Stimulated activated CD4-positive, alpha-beta T cell treated with anti-CD3 and anti-CD28 coated beads, TNF-alpha, amount 100 ng/mL, for 48 hours (primary cell): ENCODE measurements around the gene NLGN1.
"Not testable (repeated sequence)": the region's sequence is repeated elsewhere in the genome, so short reads cannot be mapped to it uniquely, and the experiment has no call there.

Source experiments
- DNase-seq, 3 donors: peaks; one replicate each; pipeline ENCODE4 v3.0.0-alpha.2; 2020; ENCODE audit warnings: low read depth in 3 of 3

The NLGN1 gene

GRCh38 chr3:173397161-173398110 lies at the start of gene NLGN1:
Gene NLGN1, plus strand, starts transcription at chr3:173397744.
- no peak for DNase-seq

GRCh38 chr3:173351886-173352285 lies 45.7 kb upstream of the NLGN1 start:
- DNase-seq = no peak

GRCh38 chr3:173353137-173353536 lies 44.4 kb upstream of the NLGN1 start:
- not testable (repeated sequence) for DNase-seq

DNA sequence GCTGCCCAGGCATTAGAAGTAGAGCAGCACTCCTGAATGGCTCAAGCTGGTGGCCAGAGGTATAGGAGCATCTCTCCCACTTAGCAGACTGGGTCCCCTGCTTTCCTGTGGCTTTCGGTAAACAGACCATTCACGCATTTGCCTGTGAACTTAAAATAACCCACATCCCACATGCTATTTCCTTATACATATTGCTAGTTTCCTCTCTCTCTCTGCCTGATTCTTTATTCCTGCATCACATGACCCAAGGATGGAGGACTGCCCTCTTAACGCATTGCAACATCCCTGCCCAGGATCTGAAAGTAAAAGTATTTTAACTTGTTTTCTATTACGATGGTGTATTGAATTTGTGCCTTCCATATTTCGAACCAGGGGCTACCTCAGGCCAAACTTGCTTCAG lies 43.4 kb upstream of the NLGN1 start:
- no peak for DNase-seq

DNA sequence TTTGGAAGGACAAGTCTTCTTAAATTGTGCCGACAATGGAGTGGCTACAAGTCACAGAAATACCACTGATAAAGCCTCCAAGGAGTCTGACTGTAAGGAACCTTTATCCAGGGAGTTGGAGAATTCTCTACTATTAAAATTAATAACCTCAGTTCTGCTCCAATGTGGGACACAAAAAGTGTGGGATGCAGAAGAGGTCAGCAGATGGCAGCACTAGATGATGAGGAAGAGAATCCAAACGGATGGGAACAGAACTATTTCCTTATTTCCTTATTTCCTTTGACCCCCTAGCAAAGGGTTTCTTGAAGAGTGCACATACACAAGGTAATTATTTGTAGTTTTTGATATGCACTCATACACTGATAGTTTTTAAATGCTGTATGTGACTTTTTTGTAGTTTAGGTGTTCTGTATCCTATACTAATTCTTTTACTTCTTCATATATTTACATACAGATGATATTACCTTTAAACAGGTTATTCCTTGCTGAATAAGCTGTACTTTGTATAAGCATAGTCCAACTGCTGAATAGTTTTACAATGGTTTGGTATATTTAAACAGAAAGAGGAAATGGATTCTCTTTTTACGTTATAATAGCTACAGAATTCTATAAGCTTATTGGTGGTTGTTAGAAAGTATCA lies 25.6 kb upstream of the NLGN1 start:
- no peak for DNase-seq

DNA sequence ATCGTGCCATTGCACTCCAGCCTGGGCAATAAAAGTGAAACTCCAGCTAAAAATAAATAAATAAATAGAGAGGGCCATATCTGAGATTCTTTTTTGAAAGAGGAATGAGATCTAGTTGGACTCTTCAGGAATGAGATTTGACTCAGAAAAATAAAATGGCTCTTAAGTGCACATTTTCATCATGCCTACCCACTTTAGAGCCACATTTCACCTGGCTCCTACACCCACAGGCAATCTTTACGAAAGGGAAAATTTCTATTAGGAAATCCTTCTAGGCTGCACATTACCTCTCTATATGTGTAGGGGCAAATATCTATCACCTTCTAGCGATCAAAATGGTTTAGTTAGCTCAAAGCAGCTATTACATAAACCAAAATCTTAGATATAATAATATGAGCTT lies 16.9 kb upstream of the NLGN1 start:
- DNase-seq = no peak

DNA sequence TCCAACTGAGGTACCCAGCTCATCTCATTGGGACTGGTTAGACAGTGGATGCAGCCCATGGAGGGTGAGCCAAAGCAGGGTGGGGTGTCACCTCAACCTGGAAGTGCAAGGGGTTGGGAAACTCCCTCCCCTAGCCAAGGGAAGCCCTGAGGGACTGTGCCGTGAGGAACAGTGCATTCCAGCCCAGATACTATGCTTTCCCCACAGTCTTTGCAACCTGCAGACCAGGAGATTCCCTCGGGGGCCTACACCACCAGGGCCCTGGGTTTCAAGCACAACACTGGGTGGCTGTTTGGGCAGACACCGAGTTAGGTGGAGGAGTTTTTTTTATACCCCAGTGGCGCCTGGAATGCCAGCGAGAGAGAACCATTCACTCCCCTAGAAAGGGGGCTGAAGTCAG lies 15.6 kb upstream of the NLGN1 start:
- DNase-seq = not testable (repeated sequence)

DNA sequence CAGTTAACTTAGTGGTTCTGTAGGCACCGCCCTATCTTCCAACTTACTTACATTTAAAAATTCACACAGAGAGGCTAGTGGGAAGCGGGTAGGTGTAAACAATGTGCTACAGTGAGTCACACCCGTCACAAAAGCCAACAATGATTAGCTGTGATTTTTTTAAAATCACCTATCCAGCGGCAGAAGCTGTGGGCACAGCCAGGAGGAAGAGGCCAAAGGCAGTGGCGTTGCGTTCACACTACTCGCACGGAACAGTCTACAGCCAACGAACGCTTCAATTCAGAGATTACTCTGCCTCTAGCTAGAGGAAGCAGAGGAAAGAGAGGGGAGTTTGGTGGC lies 2.5 kb upstream of the NLGN1 start:
- DNase-seq = no peak

DNA sequence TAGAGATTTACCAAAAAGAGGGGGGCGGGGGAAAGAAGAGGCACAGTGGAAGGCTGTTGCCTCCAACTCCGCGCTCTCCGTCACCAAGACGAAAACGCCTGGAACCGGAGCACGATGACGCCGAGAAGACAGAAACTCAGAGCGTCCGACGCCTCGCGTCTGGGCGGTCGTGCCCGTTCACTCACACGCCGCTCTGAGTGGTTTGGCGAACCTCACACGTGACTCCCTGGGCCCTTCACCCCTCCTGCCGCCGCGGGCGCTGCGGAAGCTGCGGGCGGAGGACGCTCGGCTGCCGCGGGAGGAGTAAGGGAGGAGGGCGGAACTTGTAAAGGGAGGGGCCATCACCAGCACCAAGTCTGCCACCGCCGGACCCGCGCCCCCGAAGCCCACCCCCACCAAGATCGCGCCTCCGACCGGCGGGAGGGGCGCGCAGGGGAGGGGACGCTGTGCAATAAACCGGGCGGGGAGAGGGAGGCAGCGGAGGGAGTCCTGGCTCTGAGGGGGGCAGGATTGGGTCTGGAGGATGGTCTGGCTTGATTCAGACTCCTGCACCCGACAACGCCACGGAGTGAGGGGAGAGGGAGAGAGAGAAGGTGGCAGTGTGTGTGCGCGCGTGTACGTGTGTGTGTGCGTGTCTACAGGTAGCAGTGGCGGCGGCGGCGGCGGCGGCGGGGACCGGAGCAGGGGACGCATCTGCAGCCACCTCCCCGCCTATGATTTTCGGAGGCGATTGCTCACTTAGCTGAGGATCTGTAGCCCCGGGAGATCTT lies 1.9 kb upstream of the NLGN1 start:
- DNase-seq = peak in 2 of 3 donors; percentile 22 to 30

DNA sequence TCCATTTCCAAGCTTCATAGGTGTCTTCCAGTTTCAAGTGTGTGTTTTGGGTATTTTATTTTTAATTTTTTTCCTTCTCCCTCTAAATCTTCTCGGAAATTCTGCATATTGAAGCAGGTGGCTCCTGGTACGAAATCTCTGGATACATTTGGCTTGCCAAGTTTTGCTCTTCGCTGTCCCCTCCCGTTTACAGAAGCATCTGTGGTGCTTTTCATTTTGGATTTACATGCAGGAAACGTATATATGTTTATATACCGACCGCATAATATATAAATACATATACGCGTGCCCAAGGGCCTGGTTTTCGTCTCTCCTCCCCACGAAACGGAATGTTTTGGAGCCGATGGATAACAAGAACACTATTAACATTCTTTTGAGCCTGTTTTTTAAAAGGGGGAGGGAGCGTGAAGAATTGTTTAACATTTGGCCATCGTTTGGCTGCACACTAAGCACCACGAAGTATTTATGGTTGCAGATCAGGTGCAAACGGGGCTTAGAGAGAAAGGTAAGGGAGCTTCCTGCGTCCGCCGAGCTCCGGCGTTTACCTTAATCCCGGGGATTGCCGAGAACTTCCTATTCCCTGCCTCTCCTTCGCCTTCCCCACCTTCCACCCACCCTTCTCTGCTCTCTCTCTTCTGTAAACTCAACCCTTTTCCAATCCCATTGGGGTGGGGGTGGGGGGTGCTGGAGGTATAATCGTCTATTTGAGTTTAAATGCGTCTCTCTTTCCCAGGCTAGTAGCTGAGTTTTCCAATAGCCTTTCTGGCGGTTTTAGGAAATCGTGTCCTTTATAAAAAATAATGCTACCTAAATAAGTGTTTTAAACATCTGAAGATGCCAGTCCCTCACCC lies 1.1 kb upstream of the NLGN1 start:
- no peak for DNase-seq

- DNase-seq = no peak
Observed at GRCh38 chr3:173398111-173398479, 551 bp downstream of the NLGN1 start.

GRCh38 chr3:173399044-173399443 lies 1.5 kb downstream of the NLGN1 start:
- DNase-seq = no peak

DNA sequence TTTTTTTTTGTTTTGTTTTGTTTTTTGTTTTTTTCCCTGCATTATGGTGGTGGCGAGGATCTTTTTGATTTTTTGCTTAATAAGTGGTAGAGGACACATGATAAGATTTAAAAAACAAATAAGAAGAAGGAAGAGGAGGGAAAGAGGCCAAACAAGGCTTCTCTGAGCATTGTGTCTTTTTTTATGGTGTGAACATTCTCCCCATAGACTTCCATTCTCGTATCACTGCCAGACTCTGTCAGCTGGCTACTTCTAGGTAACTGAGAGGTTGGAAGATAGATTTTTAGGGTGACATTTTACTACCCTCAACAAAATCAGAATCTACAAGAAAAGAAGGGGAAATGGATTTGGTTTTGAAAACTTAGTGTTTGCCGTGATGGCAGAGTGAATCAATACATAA lies 3.8 kb downstream of the NLGN1 start:
- DNase-seq = no peak

- no peak for DNase-seq
Observed at GRCh38 chr3:173402656-173403055, 5.1 kb downstream of the NLGN1 start.

- DNase-seq = no peak
Observed at GRCh38 chr3:173403376-173403775, 5.8 kb downstream of the NLGN1 start.

DNA sequence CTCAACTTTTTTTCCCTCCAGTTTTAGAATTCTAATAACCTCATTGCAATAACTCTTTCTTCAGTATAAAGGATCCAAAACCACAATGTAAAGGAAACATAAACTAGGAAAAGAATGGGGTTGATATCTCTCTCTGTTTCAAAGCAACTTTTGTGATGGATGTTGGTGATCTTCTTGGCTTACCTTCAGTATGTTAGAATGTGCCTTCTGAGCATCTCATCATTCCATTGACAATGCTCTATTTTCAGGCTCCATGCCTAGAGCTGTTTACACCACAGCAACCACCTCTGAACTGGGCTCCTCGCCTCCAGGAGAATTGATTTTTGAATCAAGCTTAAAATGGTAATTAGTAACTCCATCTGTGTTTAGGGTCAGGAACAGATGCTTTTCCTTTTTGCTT lies 6.6 kb downstream of the NLGN1 start:
- DNase-seq = no peak

DNA sequence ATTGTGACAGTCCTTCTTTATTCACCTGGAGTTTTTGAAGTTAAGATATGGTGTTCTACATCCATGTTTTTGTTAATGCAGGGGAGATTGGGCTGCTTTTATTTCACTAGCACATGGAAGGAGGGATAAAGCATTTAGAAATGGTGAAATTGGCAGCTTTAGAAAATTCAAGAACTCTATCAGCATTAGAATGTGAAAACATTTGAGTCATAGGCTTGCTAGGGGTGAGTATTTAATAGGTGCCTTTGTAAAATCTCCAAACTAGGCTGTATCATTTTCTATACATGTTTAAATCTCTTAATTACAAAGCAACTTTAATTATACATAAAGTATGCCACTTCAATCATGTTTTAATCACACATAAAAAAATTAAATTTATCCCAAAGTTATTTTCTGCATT lies 12.9 kb downstream of the NLGN1 start:
- no peak for DNase-seq

- DNase-seq = no peak
Observed at GRCh38 chr3:173410849-173411248, 13.3 kb downstream of the NLGN1 start.

- no peak for DNase-seq
Observed at GRCh38 chr3:173411375-173411973, 13.9 kb downstream of the NLGN1 start.

DNA sequence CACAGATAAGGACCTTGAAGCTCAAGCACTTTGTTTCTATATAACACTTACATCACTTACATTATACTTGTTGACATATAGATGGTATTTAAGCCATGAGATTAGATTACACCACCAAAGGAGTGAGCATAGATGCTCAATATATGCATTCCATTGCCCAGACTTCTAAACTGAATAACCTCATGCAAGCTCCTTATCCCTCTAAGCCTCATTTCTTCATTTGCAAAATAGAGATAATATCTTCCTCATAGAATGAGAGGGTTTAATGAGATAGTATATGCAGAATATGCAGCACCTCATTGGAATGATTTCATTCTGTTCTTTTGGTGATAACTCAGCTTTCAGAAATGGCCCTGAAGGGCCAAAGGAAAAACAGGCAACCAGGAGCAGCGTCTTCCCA lies 18.5 kb downstream of the NLGN1 start:
- DNase-seq = no peak

- DNase-seq = no peak
Observed at GRCh38 chr3:173429076-173429475, 31.5 kb downstream of the NLGN1 start.
